Measurements from ENCODE around the gene C1S.

C1S gene

GRCh38 chr12:7083125-7083524 is 22.6 kb downstream of the C1S start (continued):
- TF ChIP-seq, protein P1, sequence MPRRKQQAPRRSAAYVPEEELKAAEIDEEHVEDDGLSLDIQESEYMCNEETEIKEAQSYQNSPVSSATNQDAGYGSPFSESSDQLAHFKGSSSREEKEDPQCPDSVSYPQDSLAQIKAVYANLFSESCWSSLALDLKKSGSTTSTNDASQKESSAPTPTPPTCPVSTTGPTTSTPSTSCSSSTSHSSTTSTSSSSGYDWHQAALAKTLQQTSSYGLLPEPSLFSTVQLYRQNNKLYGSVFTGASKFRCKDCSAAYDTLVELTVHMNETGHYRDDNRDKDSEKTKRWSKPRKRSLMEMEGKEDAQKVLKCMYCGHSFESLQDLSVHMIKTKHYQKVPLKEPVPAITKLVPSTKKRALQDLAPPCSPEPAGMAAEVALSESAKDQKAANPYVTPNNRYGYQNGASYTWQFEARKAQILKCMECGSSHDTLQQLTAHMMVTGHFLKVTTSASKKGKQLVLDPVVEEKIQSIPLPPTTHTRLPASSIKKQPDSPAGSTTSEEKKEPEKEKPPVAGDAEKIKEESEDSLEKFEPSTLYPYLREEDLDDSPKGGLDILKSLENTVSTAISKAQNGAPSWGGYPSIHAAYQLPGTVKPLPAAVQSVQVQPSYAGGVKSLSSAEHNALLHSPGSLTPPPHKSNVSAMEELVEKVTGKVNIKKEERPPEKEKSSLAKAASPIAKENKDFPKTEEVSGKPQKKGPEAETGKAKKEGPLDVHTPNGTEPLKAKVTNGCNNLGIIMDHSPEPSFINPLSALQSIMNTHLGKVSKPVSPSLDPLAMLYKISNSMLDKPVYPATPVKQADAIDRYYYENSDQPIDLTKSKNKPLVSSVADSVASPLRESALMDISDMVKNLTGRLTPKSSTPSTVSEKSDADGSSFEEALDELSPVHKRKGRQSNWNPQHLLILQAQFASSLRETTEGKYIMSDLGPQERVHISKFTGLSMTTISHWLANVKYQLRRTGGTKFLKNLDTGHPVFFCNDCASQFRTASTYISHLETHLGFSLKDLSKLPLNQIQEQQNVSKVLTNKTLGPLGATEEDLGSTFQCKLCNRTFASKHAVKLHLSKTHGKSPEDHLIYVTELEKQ (tag by site-specific recombination; IDR thresholded peaks at IDR 0.05; ENCODE audit: borderline replicate concordance), result no peak

- H3K27ac ChIP-seq (ENCODE audit: extremely low read depth, low read depth, low read length), result no peak overlapping the region
- POLR2A ChIA-PET, result interaction anchor here (0.7 to 1.1 kb wide), 2 partner anchors 144 to 146 kb away, joined by 3 to 4 read pairs; partner anchors contain the start of genes C12orf57 and RNU7-1
- TF ChIP-seq ZSCAN18 (tag by site-specific recombination; IDR thresholded peaks at IDR 0.05) (no peak), ZNF114 (tag by site-specific recombination; IDR thresholded peaks at IDR 0.05) (no peak), ZXDB (tag by site-specific recombination; IDR thresholded peaks at IDR 0.05) (no peak), ZFP41 (tag by site-specific recombination; IDR thresholded peaks at IDR 0.05; ENCODE audit: borderline replicate concordance) (no peak), PRDM4 (tag by site-specific recombination; IDR thresholded peaks at IDR 0.05) (no peak), ZNF707 (tag by site-specific recombination; IDR thresholded peaks at IDR 0.05) (no peak), SCRT1 (tag by site-specific recombination; IDR thresholded peaks at IDR 0.05; ENCODE audit: borderline replicate concordance) (no peak), FEZF1 (tag by site-specific recombination; IDR thresholded peaks at IDR 0.05) (no peak), ZBTB26 (tag by site-specific recombination; optimal IDR thresholded peaks at IDR 0.05) (no peak)
- TF ChIP-seq, protein P2, sequence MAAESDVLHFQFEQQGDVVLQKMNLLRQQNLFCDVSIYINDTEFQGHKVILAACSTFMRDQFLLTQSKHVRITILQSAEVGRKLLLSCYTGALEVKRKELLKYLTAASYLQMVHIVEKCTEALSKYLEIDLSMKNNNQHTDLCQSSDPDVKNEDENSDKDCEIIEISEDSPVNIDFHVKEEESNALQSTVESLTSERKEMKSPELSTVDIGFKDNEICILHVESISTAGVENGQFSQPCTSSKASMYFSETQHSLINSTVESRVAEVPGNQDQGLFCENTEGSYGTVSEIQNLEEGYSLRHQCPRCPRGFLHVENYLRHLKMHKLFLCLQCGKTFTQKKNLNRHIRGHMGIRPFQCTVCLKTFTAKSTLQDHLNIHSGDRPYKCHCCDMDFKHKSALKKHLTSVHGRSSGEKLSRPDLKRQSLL (tag by site-specific recombination; IDR thresholded peaks at IDR 0.05), result no peak
- CTCF ChIA-PET, result interaction anchor here (0.6 to 1.7 kb wide), 3 partner anchors 145 to 207 kb away, joined by 3 to 7 read pairs (median 3); partner anchors contain the start of genes C12orf57 and RNU7-1
- no peak overlapping the region for H3K4me3 ChIP-seq (ENCODE audit: low read depth, low read length)
- no peaks in the 10 kb centered on the region for H3K4me1 ChIP-seq (ENCODE audit: control insufficient read depth, insufficient read depth, low read length)
- peaks cover 0 to 10% of the 10 kb centered on the region in 2 experiments; a peak in 2 of 3 replicates for H3K36me3 ChIP-seq (ENCODE audit: control insufficient read depth in 2 of 2, insufficient read depth in 1 of 2, low read length in 2 of 2)
- no peaks in the 10 kb centered on the region for H3K9me3 ChIP-seq (ENCODE audit: control insufficient read depth, insufficient read depth, low read depth, low read length)
These were observed 28.8 kb downstream of the C1S start for GRCh38 chr12:7089196-7089871.

Measured in HEK293 (cell line).